ENCODE data around the gene PRDM15.

PRDM15 gene

GRCh38 chr21:41908829-41909228, 29.7 kb upstream of the PRDM15 start:
- no peak for DNase-seq (ENCODE audit: low spot score)

DNA sequence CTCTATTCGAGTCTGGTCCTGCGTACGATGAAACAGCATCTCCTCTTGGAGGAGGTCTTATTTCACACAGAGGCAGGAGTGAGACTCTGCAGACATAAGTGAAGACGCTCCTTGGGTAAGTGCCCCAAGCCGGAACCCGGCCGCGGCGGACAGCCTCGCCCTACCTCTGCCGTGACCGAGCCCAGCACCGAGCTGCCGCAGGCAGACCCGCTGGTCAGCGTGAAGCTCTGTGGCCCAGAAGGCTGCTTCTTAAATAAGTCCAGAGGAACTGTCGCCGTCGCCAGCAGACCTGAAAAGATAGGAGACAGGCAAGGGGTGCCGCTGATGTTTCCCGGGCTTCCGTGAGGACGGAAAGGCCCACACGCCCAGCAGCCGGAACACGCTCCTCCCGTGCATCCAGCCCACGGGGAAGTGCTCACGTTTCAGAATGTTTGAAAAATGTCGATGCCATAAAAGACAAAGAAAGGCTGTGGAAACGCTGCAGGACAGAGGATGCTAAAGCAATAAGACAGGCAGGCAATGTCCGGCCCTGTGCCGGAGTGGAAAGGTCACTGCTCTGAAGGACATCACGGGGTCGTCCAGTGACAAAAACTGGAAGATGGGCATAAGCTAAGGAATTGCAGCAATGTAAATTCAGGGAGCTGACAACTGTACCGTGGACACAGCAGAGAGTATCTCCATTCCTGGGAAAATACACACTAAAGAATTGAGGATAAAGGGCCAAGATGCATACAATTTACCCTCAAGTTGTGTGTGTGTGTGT, 28.5 kb upstream of the PRDM15 start:
- DNase-seq (ENCODE audit: low spot score) = no peak

DNA sequence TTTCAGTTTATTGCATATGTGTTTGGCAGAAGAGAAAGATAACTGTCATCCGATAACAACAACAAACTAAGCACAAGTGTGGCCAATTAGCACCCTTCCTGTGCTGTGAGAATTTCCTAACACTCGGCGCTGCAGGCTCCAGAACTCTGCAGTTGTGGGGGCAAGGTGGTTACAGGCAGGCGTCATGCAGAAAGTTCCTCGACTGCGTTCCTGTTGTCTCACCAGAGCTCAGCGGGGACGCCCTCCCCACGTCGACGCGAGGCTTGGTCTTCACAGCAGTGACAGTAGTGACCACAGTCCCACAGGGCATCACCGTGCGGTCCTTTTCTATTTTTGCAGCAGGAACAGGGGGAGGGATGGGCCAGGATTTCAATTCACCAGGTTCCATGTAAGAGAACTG, 27.6 kb upstream of the PRDM15 start:
- no peak for DNase-seq (ENCODE audit: low spot score)

- no peak for DNase-seq (ENCODE audit: low spot score)
Measured at GRCh38 chr21:41903559-41904351, 24.6 kb upstream of the PRDM15 start.

GRCh38 chr21:41902946-41903345, 23.8 kb upstream of the PRDM15 start:
- no peak for DNase-seq (ENCODE audit: low spot score)

DNA sequence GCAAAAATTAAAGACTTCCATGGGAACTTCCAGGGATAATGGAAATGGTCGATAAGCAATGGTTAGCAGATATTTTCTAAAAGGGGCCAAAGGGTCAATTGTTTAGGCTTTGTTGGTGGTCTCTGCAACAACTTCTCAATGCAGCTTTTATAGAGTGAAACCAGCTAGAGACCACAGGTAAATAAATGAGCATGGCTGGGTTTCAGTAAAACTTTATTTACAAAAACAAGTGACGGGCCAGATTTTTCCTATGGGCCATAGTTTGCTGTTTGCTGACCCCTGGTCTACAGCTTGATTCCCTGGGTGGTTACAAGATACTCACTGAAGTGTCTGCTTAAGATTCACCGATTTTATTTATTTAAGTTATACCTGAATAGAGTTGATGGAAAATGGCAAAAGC, 22.6 kb upstream of the PRDM15 start:
- no peak for DNase-seq (ENCODE audit: low spot score)

GRCh38 chr21:41901099-41901498, 22.0 kb upstream of the PRDM15 start:
- DNase-seq (ENCODE audit: low spot score) = no peak

GRCh38 chr21:41900401-41900800, 21.3 kb upstream of the PRDM15 start:
- DNase-seq (ENCODE audit: low spot score) = no peak

GRCh38 chr21:41899426-41900202, 20.5 kb upstream of the PRDM15 start:
- no peak for DNase-seq (ENCODE audit: low spot score)

- no peak for DNase-seq (ENCODE audit: low spot score)
Measured at GRCh38 chr21:41898998-41899397, 19.9 kb upstream of the PRDM15 start.

DNA sequence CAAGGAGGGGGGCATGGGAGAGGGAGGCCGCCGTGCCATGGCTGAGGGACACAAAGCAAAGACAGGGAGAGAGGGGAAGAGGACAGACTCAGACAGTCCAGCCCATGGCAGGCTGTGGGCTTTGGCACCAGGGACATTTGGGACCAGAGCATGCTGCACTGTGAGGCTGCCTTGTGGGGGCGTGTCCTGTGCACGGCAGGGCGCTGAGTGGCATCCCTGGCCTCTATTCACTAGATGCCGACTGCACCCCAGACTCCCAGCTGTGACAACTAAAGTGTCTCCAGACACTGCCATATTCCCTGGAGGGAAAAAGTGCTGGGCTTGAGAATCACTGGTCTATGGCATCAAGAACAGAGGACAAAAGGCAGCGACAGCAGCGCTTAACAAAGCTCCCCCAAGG, 18.6 kb upstream of the PRDM15 start:
- no peak for DNase-seq (ENCODE audit: low spot score)

DNA sequence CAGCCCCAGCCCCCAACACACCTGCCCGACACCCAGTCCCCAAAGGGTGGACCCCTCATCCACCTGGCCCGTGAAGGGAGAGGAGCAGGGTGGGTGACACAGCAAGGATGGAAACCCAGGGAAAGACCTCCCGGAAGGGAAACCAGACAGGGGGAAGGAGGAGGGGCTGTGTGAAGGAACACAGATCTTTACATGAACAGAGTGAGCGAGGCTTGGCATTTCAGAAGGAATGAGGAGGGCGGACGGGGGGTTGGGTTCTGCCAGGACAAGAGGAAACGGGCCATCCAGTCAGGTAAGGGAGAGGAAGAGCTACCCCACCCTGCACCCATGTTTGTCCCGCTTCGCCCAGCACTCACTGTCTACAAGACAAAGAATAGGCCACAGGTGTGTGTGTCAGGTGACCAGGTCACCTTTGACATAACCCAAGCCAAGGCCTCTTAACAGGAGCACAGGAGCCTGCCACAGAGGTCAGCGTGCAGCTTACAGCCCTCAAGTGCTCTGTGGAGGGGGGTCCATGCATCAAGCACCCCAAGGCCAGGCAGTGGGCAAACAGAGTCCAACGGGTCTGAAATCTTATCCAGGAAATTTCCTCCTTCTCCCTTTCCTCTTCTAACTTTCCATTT, 18.0 kb upstream of the PRDM15 start:
- no peak for DNase-seq (ENCODE audit: low spot score)

GRCh38 chr21:41895643-41896493, 16.7 kb upstream of the PRDM15 start:
- no peak for DNase-seq (ENCODE audit: low spot score)

DNA sequence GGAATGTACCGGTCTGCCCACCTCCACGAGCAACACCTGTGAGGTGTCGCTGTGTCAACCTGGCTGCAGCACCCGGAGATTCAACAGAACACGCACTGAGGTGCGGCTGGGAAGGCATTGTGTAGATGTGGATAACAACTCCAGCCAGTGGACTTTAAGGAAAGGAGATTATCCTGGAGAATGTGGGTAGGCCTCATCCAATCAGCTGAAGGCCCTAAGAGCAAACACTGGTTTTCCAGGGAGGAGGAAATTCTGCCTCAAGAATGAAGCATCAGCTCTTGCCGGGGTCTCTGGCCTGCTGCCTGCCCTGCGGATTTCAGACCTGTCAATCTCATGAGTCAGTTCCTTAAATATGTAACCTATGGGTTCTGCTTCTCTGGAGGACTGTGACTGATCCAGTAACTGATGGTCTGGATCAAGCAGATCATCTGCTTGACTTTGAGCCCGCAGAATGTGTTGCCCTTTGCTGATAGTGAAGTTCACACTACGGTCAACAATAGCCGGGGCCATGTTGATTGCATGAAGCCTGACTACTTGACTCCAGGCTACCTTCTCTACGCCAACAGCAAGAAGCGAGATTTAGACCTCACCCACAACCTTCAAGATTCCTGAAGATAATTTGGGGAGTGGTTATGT, 15.9 kb upstream of the PRDM15 start:
- DNase-seq (ENCODE audit: low spot score) = no peak

DNA sequence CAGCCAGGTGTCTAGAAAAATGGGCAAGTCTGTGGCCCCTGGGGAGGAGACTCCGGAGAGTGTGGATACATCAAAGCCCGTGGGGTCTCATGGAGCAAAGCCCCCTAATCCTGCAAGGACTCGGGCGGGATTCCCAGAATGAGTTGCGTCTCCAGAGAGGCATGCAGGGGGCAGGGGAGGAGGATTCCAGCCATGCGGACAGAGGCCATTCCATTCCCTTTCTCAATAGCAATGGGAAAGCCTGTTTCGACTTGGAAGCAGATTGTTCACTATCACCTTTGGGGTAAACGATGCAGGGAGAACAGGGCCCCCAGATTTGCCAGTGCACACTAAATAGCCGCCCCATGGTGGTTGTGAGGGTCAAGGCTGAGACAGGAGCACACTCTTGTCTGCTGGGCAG, 15.4 kb upstream of the PRDM15 start:
- no peak for DNase-seq (ENCODE audit: low spot score)

DNA sequence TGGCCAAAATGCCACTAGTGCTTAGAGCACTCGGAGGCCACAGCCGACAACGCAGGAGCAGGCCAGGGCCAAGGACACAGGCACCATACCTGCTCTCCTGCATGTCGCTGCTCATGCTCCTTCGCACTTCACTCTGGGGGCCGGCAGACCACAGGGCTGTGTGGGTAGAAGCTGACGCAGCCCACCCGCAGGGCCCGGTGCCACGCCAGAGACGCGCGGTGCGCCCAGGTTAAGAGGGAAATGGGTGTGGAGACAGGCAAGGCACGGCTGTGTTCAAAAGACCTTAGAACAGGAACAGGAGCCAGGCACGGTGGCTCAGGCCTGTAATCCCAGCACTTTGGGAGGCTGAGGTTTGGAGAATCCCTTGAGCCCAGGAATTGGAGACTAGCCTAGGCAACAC, 13.6 kb upstream of the PRDM15 start:
- no peak for DNase-seq (ENCODE audit: low spot score)

DNA sequence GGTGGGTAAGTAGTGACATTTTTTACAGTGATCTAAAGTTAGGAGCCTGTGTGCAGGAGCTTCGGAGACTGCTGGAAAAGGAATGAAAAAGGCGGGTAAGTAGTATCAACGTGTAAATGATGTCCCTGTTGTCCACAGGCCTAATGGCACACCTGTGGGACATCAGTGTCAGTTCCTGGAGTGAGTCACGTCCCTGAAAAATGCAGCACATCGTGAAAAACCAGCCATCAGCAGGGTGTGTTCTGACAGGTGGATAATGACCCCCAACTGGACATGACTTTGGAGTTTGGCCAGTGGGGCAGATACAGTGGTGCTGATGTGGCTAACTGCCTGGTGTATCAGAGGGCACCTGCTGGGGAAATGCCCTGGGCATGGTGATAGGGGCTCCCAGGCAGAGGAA, 12.0 kb upstream of the PRDM15 start:
- no peak for DNase-seq (ENCODE audit: low spot score)

GRCh38 chr21:41890355-41890754, 11.2 kb upstream of the PRDM15 start:
- DNase-seq (ENCODE audit: low spot score) = no peak

DNA sequence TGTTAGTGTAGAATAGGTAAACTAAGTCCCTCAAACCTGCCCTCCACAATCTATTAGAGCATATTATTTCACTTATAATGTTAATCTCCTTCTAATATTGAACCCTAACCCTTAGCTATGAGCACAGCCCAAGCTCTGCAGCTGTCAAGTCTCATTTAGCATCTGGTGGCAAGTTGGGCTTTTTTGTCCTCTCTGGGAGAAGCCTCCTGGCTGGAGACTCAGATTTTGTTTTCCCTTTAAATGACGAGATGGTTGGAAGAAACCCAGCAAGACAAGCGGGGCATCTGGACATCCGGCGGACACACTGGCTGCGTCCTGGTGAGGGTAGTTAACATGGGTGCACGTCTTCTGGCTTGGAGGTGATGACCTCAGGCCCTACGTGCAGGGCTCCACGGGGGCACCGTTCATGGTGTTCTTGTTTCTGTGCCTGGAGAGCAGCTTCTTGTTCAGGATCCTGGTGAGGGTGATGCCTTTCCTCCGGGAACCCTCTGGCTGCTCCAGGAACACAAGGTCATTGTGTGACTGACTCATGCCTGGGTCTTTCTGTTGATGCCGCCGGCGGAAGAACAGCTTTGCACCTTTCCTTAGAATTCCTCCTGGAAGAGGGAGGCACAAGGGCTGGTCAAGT, 9.7 kb upstream of the PRDM15 start:
- DNase-seq (ENCODE audit: low spot score) = no peak

DNA sequence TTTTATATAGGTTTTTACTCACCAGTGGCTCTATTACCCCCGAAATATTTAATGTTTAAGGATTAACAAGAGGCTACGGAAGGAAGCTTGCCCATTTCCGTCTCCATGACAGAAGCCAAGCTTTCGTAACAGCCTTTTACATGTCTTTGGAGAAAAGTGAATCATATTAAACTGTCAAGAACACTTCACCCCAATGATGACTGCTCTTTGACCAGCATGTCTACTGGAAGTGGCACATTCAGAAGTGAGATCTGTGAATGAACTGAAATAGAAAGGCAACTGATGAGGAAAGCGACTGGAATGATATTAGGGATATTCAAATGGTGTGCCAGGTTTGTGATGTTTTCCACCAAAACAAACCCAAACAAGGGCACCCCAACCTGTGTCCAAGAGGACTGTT, 8.5 kb upstream of the PRDM15 start:
- DNase-seq (ENCODE audit: low spot score) = no peak

All from GM03348 (cell line).